Measurements from ENCODE around the gene LRRC39.

DNA sequence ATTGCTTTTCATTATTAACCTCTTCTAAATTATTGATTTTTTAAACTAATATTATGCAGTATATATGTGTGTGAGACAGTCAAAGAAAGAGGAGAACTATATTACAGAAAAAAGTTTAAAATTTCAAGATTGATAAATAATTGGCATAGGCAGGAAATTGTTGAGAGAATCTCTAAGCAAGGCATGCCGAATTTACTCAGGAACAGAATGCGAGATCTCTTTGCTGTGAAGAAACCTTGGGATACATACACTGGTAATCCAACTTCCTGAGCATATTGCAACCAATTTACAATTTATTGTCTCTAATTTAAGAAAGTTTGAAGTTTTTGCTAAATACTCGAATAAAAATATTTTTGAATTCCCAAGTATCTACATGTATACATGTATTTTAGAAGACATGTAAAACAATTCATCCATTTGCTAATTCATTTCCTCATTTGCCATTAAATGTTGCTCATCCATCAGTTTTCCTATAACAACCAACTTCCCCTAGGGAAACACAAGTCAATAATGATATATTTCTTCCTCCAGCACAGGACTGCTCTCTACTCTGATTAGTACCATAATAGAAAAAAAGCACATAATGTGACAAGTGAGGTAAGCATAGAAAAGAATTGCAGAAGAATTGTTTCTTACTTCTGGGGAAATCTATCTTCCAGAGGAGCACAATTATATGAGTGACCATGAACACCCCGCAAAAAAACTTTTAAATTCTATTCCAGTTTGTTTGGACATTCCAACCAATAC lies 588 bp downstream of the LRRC39 start:
- TF ChIP-seq, protein P1, sequence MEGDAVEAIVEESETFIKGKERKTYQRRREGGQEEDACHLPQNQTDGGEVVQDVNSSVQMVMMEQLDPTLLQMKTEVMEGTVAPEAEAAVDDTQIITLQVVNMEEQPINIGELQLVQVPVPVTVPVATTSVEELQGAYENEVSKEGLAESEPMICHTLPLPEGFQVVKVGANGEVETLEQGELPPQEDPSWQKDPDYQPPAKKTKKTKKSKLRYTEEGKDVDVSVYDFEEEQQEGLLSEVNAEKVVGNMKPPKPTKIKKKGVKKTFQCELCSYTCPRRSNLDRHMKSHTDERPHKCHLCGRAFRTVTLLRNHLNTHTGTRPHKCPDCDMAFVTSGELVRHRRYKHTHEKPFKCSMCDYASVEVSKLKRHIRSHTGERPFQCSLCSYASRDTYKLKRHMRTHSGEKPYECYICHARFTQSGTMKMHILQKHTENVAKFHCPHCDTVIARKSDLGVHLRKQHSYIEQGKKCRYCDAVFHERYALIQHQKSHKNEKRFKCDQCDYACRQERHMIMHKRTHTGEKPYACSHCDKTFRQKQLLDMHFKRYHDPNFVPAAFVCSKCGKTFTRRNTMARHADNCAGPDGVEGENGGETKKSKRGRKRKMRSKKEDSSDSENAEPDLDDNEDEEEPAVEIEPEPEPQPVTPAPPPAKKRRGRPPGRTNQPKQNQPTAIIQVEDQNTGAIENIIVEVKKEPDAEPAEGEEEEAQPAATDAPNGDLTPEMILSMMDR (IDR thresholded peaks at IDR 0.05) = no peak
- TF ChIP-seq JUN (CRISPR knock-in tag; IDR thresholded peaks at IDR 0.05) (no peak), TP53 (CRISPR knock-in tag; IDR thresholded peaks at IDR 0.05) (no peak), NFE2L1 (CRISPR knock-in tag; IDR thresholded peaks at IDR 0.05) (no peak), MYBL2 (CRISPR knock-in tag; IDR thresholded peaks at IDR 0.05) (no peak), ZNF263 (CRISPR knock-in tag; IDR thresholded peaks at IDR 0.05; ENCODE audit: low read depth) (no peak), MXD4 (CRISPR knock-in tag; IDR thresholded peaks at IDR 0.05; ENCODE audit: borderline replicate concordance) (no peak), ELF4 (CRISPR knock-in tag; IDR thresholded peaks at IDR 0.05; ENCODE audit: low read depth) (no peak)
- TF ChIP-seq, protein P2, sequence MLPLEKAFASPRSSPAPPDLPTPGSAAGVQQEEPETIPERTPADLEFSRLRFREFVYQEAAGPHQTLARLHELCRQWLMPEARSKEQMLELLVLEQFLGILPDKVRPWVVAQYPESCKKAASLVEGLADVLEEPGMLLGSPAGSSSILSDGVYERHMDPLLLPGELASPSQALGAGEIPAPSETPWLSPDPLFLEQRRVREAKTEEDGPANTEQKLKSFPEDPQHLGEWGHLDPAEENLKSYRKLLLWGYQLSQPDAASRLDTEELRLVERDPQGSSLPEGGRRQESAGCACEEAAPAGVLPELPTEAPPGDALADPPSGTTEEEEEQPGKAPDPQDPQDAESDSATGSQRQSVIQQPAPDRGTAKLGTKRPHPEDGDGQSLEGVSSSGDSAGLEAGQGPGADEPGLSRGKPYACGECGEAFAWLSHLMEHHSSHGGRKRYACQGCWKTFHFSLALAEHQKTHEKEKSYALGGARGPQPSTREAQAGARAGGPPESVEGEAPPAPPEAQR (CRISPR knock-in tag; IDR thresholded peaks at IDR 0.05) = no peak
- TF ChIP-seq, protein P3, sequence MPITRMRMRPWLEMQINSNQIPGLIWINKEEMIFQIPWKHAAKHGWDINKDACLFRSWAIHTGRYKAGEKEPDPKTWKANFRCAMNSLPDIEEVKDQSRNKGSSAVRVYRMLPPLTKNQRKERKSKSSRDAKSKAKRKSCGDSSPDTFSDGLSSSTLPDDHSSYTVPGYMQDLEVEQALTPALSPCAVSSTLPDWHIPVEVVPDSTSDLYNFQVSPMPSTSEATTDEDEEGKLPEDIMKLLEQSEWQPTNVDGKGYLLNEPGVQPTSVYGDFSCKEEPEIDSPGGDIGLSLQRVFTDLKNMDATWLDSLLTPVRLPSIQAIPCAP (CRISPR knock-in tag; IDR thresholded peaks at IDR 0.05) = no peak
- TF ChIP-seq, protein P4, sequence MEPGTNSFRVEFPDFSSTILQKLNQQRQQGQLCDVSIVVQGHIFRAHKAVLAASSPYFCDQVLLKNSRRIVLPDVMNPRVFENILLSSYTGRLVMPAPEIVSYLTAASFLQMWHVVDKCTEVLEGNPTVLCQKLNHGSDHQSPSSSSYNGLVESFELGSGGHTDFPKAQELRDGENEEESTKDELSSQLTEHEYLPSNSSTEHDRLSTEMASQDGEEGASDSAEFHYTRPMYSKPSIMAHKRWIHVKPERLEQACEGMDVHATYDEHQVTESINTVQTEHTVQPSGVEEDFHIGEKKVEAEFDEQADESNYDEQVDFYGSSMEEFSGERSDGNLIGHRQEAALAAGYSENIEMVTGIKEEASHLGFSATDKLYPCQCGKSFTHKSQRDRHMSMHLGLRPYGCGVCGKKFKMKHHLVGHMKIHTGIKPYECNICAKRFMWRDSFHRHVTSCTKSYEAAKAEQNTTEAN (CRISPR knock-in tag; IDR thresholded peaks at IDR 0.05) = no peak

Measured in WTC11 (cell line).